ENCODE results near the gene NME9.

NME9 gene

GRCh38 chr3:138367911-138368310, 38.3 kb upstream of the NME9 start:
- TF ChIP-seq CTCF (IDR thresholded peaks at IDR 0.05; ENCODE audit: extremely low read depth, insufficient read depth, missing control alignments): no peak
- no peak for DNase-seq (ENCODE audit: low spot score)
- in situ Hi-C loops (cut with MboI; ENCODE audit: low pct_unique_long_range_greater_than_20kb, low sequenced_read_pairs, unreplicated experiment): no loop called here

DNA sequence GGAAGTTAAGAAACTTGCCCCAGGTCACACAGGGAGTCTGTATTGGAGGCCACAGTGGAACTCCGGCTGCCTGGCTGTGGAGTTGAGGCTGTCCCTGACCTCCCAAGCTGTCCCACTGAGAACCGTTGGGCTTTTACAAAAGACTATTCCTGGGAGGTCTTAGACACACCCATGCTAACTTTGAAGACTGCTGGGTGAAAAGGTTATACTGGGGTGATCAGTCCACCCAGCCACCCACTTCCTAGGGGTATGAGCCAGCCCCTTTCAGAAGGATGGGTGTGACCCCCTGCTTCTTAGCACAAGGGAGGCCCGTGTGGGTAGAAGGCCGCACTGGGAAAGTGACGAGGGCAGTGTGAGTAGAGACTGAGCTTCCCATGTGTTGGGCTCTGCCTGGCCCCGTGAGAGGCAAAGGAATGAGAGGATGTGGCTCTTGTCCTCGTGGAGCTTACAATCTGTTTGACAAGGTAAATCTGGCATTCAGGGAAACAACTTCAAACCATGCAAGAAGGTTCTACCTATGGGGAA, 37.7 kb upstream of the NME9 start:
- no peak for TF ChIP-seq CTCF (IDR thresholded peaks at IDR 0.05; ENCODE audit: extremely low read depth, insufficient read depth, missing control alignments)
- no peak for DNase-seq (ENCODE audit: low spot score)
- in situ Hi-C loops (cut with MboI; ENCODE audit: low pct_unique_long_range_greater_than_20kb, low sequenced_read_pairs, unreplicated experiment): no loop called here

DNA sequence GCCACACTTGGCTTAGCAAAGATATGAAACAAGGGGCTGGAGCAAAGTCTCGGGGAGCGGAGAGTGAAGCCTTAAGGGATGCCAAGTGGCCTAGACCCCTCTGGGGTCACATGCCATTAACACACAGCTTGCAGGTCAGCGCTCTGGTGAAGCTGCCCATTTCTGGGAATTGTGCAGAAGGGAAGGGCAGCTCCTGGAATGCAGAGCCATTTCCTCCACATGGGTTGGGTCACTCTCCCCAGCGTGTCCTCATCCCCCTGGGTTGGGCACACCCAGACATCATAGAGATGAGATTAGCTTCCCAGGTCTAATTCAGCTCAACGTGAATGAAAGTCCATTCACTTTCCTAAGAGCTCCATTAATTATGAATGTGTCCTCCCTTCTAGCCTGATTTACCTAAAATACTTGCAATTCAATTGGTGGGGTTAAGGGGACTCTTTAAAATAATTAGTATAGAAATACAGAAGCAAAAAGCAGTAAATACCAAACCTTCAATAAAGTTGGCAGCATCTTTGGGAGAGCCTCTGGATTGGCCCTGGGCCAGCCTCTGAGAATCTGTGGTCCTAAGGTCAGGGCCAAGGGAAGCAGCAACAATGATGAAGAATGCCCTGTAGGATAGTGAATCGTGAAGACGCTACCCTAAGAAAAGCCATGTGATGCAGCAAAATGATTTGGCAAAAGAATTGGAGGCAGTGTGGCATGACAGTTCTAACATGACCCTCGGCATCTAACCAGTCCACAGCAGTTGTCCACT, 36.5 kb upstream of the NME9 start:
- DNase-seq (ENCODE audit: low spot score): no peak
- no peak for TF ChIP-seq CTCF (IDR thresholded peaks at IDR 0.05; ENCODE audit: extremely low read depth, insufficient read depth, missing control alignments)
- in situ Hi-C loops (cut with MboI; ENCODE audit: low pct_unique_long_range_greater_than_20kb, low sequenced_read_pairs, unreplicated experiment): no loop called here

DNA sequence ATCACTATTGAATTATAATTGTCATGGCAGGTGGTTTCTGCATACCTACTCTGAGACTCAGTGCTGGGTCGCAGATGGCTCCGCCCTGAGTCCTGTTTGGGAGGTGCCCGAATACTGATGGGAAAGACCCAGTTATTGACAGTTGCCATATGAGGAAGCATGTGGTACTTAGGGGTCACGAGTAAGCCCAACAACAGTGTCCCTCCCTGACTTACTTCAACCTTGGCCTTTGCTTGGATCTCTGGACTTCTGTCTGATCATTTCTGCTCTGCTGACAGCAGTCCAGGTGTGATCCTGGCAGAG, 35.6 kb upstream of the NME9 start:
- no peak for TF ChIP-seq CTCF (IDR thresholded peaks at IDR 0.05; ENCODE audit: extremely low read depth, insufficient read depth, missing control alignments)
- DNase-seq (ENCODE audit: low spot score): no peak
- in situ Hi-C loops (cut with MboI; ENCODE audit: low pct_unique_long_range_greater_than_20kb, low sequenced_read_pairs, unreplicated experiment): no loop called here

- no peak for DNase-seq (ENCODE audit: low spot score)
- no peak for TF ChIP-seq CTCF (IDR thresholded peaks at IDR 0.05; ENCODE audit: extremely low read depth, insufficient read depth, missing control alignments)
- in situ Hi-C loops (cut with MboI; ENCODE audit: low pct_unique_long_range_greater_than_20kb, low sequenced_read_pairs, unreplicated experiment): no loop called here
Measured at GRCh38 chr3:138364356-138365252, 35.0 kb upstream of the NME9 start.

DNA sequence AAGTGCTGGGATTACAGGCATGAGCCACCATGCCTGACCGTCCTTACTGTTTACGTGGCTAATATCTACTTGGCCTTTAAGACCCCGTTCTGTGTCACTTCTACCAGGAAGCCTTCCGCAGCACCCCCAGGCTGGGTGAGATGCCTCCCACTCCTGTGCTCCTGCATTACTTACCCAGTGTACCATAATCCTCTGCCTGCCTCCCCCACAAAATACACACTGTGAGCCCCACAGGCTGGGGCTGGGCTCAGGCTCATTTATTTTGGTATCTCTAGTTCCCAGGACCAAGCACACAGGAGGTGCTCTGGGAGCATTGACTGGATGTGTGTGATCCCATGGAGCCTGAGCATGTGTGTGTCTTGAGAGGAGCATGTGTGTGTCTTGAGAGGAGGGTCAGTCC, 33.7 kb upstream of the NME9 start:
- in situ Hi-C loops (cut with MboI; ENCODE audit: low pct_unique_long_range_greater_than_20kb, low sequenced_read_pairs, unreplicated experiment): no loop called here
- TF ChIP-seq CTCF (IDR thresholded peaks at IDR 0.05; ENCODE audit: extremely low read depth, insufficient read depth, missing control alignments): no peak
- DNase-seq (ENCODE audit: low spot score): no peak

Measured in GM13977 (cell line).